Measurements from ENCODE around the gene C6.
"Not testable (repeated sequence)": the region's sequence is repeated elsewhere in the genome, so short reads cannot be mapped to it uniquely, and the experiment has no call there.

Gene C6

DNA sequence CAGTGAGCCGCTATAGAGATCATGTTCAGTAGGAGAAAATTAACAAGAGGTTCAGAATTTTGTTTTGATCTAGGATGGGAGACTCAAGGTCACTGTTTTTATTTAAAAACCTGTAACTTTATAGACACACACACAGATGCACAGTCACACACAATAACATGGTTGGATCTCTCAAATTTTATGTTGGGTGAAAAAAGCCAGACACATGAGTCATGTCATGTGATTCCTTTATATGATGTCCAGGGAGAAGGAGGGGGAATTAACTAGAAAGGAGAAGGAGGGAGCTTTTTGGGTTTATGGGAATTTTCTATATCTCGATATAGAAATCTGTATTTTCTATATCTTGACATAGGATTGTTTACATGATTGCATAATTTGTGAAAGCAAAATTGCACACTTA lies 17.1 kb downstream of the C6 start:
- no peak for DNase-seq

DNA sequence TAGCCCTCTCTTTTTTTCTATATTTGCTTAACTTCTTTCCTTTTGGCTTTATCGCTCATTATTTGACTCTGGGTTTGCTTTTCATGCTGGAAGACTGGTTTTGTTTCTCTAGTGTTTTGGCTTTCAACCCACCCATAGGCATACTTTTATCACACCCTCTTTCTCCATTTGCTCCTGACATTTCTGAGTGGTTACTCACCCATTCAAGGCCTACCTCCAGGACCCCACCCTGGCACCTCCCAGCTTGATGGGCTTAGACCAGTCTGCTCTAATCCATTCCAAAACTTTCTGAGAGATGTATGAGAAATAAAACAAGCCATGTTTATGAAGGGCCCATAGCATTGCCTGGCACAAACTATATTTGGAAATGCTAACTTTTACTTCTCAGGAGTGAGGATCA lies 18.1 kb downstream of the C6 start:
- no peak for DNase-seq

GRCh38 chr5:41194339-41194738 lies 19.0 kb downstream of the C6 start:
- DNase-seq: no peak

GRCh38 chr5:41193456-41194205 lies 19.7 kb downstream of the C6 start:
- DNase-seq: no peak

- no peak for DNase-seq
Measured at GRCh38 chr5:41191249-41191648, 22.1 kb downstream of the C6 start.

DNA sequence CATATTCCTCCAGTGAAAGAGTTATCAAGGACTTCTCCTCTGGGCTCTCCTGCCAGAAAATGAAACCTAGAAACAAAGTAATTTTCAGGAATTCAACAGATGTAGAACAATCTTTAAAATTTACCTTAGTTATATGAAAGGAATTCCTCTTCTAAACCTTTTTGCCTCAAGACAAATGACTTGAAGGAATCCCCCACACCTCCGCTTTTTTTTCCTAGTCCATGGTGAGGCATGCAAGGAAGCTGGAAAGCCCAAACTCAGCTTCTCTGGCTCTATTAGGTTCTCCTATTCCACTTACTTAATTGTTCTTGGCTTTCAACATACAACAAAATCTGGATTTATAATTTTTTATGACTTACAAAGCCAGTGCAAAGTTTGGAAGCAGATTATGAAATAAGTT lies 27.2 kb downstream of the C6 start:
- no peak for DNase-seq

- not testable (repeated sequence) for DNase-seq
Measured at GRCh38 chr5:41183331-41183730, 30.0 kb downstream of the C6 start.

- DNase-seq: no peak
Measured at GRCh38 chr5:41182666-41183065, 30.7 kb downstream of the C6 start.

GRCh38 chr5:41181691-41182564 lies 31.4 kb downstream of the C6 start:
- DNase-seq: no peak

- DNase-seq: no peak
Measured at GRCh38 chr5:41176952-41177351, 36.4 kb downstream of the C6 start.

DNA sequence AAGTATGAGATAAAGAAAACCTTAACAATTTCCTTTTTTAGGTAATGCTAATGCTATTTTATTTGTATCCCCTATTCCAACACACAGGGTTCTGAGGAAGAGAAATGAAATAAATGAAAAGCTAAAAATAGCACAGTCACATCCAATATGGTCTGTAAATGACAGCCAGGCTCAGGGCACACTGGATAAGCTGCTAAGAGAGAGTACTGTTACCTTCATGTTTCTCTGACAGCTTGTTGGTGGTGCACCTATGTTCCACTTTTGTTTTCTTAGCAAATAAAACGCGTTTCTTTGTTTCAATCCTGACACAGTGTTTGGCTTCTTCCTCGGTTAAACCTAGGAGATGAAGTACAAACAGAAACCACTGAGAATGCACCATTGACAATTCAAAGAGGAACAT lies 41.3 kb downstream of the C6 start:
- no peak for DNase-seq

DNA sequence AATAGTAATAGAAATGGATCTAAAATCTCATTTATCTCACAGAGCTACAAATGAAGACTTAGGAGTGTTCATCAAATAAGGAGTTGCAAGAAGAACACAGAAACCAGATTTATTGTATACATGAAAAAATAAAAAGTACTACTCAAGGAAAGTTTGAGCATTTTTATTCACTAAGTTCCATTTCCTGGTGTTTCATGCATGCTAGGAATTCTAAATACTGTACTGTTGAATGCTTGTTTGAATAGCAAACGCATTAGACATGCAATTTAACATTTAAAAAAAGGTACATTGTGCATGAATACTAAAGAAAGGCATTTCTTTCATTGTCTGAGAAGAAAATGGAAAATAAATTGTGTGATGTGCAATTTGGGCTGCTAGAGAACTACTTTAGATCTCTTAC lies 52.1 kb downstream of the C6 start:
- no peak for DNase-seq

- DNase-seq: no peak
Measured at GRCh38 chr5:41157272-41157894, 55.9 kb downstream of the C6 start.

DNA sequence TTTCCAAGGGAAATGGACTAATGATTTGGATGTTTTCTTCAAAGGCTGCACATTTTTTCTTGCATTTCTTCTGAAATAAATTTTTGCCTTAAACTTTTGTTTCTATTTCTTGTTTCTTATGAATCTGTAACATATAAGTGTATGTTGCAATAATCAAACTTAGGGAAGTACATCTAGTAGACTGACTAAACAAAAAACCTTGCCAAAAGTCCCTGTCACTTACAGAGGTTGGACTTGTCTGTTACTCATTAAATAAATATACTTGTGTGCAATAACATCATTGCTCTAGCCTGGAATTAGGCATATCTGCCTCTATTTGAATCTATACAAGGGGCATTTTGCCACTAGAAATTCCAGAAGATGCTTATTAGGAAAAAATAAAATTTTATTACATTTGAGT lies 56.6 kb downstream of the C6 start:
- no peak for DNase-seq

DNA sequence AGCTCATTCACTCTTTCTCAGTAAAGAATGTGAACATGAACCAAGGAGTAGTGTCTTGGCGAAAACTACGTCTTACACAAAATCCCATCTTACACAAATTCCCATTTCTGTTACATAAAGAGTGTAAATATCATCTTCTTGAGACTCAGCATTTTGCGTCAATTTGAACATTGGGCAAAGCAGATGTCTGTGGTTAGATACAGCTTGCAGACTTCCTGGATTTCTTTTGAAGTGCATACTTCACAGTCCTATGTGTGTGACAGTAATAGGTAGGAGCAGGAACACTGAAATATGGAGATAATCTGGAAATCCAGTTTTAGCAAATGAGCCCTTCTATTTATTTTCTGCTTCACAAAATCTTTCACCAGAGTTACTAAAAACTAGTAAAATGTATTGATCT lies 58.8 kb downstream of the C6 start:
- no peak for DNase-seq

- no peak for DNase-seq
Measured at GRCh38 chr5:41151564-41151963, 61.8 kb downstream of the C6 start.

DNA sequence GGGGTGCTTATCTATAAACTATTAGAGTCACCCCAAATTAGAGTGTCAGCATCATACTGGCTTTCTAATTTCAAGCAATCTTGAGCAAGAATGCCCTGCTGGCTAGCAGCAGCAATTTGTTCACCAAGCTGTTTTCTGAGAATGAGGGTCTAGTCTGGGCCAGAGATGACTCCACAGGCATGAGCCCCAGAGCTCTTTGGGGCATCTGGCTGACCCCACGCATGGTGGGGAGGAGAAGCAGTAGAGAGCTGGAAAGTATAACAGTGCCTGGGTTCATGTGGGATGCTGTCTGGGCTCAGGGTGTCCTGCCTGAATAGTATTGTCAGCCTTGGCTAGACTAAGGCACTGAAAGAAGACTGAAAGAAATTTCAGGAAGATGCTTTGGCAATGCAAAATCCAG lies 64.9 kb downstream of the C6 start:
- DNase-seq: no peak

DNA sequence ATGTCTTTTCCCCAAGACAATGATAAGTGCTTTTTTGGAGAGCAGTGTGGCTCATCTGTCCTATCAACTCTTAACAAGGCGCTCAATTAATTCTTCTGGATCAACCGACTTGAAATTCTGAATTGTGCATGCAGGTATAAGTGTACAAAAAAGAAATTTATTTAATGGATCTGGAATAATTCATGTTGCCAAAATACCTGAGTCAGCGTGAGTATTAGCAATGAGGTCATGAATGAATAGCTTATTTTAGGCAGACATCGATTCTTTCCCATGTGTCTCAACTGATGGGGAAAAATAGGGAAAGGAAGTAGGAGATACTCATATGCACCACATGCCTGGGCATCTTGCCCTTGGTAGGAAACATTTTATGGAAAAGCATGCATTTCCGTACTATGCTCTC lies 68.0 kb downstream of the C6 start:
- DNase-seq: no peak

- DNase-seq: no peak
Measured at GRCh38 chr5:41143131-41143901, 70.0 kb downstream of the C6 start.

DNA sequence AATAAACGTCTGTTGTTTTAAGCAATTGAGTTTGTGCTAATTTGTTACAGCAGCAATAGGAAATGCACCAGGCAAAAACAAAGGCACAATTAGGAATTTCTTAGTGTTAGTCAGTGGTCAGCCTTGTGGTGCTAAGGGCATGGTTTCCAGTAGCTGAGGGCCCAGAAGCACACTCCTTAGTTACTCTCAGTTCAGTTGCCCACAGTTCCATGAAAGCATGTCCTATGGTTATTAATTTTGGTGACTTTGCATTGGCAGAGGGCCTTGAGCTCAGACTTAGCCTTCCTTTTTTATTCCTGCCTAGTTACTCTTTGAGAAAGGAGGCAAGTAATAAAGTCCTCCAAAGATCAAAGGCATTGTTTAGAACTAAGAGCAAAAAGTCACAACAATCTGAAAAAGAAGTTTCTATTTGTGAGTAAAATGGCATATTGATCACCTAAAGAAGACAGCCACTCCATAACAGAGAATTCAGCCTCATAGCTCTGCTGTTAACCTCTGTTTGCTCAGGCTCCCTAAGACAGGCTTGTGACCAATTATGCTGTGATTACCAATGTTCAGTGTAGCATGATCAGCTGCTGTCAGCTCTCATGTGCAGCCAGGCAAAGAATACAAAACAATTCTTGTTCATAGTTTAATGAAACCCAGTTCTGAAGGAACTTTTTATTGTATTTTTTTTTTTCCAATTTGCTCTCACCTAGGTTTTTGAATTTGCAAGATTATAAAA lies 85.2 kb downstream of the C6 start:
- no peak for DNase-seq

DNA sequence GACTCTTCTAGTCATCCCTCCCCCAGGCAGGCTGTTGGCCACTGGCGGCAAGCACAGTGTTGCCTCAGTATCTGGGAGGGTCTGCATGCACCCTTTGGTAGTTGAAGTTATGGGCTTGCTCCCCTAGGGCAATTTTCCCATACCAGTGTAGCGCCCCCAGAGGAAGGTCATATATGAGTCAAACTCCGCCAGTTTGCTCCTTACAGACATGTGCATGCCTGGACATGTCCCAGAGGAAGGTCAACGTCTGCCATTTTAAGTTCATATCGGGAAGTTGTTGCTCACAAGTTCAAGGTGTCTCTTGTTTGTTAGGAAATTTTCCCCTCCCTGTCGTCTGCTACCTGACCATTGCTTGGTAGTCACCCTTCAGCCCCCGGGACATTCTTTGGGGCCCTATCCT lies 90.9 kb downstream of the C6 start:
- no peak for DNase-seq

GRCh38 chr5:41120600-41120999 lies 92.7 kb downstream of the C6 start:
- no peak for DNase-seq

GRCh38 chr5:41118177-41118576 lies 95.2 kb downstream of the C6 start:
- DNase-seq: no peak

All from NCI-H187 treated with DMSO at 0.1 percent for 48 hours (cell line).